ENCODE data around the gene NFIB.

The NFIB gene

GRCh38 chr9:14185016-14185415, 128.9 kb downstream of the NFIB start:
- DNase-seq (ENCODE audit: low read depth in 3 of 3): no peak

DNA sequence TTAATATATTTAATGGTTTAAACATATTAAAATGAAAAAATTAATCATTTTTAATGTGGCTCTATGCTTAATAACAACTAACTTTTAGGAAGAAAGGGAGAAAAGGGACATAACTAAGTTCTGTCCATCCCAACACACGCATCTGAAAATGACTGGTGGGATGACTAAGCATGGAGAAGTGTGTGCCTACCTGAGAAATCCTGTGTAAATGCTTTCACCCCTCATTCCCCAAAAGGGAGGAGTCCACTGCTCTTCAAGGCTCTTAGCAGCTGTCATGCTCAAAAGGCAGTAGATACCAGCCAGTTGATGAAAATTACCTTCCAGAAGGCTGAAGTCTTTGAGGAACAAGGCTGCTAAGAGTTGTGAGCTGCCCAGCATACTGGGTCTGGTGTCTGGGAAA, 130.9 kb downstream of the NFIB start:
- DNase-seq (ENCODE audit: low read depth in 3 of 3): no peak

DNA sequence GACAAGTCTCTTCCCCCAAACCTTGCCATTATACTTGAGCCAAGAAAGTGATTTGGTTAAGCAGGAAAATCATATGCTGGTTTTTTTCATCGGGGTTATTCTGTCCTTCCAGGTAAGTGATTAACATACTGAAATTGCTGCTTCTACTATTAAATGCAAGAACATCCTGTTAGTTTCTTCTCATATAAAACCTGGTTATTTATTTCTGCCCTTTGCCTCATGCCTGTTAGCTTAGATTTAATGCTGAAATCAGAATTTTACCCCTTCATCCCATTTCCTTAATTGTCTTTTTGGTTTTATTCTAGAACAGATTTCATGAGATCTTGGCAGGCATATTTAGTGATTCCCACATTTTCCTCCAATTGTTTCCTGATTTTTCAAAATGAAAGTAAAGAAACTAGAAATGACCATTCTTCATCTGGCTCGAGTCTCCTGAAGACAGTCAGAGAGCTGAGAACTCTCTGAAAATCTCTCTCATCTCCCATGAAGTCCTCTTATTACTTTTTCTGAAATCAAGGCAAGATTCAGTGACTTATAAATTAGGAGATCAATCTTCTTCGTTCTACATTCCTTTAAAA, 132.9 kb downstream of the NFIB start:
- no peak for DNase-seq (ENCODE audit: low read depth in 3 of 3)

DNA sequence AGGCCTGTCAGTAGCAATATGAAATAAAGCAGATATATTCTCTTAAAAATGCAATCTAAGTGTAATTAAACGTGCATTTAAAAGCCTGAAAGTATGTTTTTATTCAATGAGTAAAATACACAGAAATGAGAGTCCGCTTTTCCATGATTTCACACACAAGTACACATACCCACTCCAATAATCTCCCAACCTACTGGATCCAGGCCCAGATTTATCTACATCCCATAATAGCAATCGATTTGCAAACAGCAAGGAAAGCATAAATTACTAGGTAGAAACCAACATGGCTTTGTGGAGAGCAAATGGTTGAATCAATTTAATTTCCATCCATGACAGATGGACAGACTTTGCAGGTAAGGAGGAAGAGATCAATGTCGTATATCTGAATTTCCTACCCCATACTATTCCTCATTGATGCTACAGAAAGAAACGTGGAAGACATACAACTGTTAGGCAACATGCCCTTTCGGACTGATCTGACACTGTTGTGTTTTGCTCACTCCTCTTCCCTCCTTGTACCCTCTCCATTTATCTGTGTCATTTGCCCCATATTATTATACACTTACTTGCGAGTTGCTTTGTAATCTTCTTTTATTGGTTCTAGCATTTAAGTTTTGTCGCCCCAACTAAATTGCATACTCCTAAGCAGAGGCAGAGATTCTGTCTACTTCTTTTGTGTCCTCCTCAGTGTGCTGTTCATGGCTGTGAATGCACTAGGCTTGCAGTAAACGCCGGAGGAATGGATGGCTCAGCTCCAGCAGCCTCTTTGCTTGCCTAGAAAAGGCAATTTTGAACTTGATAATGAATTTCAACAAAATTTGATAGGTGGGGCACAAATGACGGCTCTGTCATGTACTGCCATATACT, 133.6 kb downstream of the NFIB start:
- no peak for DNase-seq (ENCODE audit: low read depth in 3 of 3)

DNA sequence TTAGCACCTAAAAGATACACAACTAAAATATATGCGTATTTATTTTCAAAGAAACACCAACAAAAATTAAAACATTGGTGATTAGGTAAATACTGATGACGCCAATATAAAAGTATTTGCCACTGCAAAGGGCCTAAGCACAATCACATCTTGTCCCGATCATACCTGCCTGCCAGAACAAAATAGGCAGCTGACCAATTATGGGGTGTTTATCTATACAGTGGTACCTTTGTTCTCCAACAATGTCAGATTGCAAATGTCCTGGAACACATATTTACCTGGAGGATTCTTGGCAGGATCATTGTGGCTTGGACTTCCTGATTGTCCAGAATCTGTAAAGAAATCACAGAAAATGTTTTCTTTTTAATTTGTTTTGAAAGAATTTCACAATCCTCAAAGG, 134.5 kb downstream of the NFIB start:
- no peak for DNase-seq (ENCODE audit: low read depth in 3 of 3)

DNA sequence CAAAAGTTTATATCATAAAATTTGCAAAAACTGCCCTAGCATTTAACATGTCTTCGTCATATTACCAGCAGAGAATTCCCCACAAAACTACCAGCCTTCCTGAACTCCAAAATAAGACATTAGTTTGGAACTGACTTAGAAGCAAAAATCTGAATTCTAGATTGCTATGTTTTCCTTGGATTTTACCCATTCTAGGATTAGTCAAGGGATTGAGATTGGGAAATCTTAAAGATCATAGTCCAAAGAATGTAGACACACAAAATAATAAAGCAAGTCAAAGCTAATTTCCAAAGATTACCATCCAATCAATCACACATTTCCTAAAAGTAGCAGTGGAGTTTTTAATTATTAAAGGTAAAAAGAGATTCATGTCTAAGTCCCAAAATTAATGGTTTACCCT, 138.2 kb downstream of the NFIB start:
- DNase-seq (ENCODE audit: low read depth in 3 of 3): no peak

DNA sequence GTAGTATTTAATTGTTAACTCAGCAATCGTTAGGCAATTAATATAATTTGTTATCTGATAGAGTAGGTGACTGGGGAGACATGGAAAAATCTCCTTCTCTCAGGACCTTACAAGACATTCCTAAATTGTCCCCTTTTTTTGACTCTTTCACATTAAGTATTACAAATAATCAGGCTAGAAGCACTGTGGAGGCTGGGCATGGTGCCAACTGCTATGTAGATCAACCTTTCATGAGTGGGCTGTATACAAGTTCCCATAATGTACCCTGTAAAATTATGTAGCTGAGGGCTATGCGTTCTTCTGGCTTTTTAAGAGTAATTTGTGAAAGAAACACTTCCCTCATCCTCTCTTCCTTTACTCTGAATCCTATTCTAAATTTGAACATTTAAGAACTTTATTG, 140.2 kb downstream of the NFIB start:
- DNase-seq (ENCODE audit: low read depth in 3 of 3): no peak

GRCh38 chr9:14170973-14171596, 142.9 kb downstream of the NFIB start:
- DNase-seq (ENCODE audit: low read depth in 3 of 3): no peak

DNA sequence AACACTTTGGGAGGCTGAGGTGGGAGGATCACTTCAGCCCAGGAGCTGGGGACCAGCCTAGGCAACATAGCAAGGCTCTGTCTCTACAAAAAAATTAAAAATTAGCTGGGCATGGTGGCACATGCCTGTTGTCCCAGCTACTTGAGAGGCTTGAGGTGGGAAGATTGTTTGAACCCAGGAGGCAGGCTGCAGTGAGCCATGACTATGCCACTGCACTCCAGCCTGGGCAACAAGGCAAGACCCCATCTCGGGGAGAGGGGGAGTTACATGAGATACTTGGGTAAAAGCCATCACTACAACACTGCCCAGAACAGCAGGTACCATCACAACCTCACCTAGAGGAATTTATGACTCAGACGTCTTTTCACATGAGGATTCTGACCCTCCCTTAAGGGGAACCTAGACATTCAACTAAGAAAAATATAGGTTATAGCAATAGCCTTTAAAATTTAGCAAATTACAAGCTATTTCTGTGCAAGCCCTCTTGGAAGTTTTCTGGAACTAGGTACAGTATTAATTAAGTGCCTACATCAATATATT, 143.5 kb downstream of the NFIB start:
- DNase-seq (ENCODE audit: low read depth in 3 of 3): no peak

DNA sequence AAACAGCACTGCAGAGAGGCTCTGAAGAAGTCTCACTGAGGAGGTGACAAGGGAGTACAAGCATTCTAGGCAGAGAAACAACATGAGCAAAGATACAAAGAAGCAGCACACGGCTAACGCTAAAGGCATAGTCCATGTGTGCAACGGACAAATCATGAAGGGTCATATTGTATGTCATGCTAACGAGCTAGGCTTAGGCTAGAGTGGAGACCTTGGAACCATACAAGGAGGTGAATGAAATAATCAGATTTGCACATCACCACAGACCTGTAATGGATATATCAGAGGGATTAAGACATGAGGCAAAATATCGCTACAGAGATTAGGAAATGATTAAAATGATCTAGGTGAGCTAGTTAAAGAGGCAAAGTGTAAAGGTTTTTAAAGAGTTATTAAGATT, 145.6 kb downstream of the NFIB start:
- DNase-seq (ENCODE audit: low read depth in 3 of 3): no peak

GRCh38 chr9:14165376-14166035, 148.4 kb downstream of the NFIB start:
- DNase-seq (ENCODE audit: low read depth in 3 of 3): no peak

DNA sequence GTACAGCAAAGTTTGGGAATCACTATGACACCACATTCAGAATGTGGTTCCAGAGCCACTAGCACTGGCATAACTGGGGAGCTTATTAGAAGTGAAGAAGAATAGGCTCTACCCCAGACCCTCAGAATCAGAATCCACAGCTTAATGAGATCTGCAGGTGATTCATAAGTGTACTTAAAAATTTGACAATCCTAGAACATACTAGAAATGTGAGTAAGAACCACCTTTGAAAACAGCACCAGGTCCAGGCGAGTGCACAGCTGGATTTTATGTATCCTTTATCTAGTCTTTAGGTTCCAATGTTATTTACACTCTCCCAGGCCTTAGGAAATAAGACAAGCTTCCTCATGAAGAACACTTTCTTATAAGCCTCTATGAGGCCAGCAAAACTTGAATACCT, 149.0 kb downstream of the NFIB start:
- DNase-seq (ENCODE audit: low read depth in 3 of 3): no peak

DNA sequence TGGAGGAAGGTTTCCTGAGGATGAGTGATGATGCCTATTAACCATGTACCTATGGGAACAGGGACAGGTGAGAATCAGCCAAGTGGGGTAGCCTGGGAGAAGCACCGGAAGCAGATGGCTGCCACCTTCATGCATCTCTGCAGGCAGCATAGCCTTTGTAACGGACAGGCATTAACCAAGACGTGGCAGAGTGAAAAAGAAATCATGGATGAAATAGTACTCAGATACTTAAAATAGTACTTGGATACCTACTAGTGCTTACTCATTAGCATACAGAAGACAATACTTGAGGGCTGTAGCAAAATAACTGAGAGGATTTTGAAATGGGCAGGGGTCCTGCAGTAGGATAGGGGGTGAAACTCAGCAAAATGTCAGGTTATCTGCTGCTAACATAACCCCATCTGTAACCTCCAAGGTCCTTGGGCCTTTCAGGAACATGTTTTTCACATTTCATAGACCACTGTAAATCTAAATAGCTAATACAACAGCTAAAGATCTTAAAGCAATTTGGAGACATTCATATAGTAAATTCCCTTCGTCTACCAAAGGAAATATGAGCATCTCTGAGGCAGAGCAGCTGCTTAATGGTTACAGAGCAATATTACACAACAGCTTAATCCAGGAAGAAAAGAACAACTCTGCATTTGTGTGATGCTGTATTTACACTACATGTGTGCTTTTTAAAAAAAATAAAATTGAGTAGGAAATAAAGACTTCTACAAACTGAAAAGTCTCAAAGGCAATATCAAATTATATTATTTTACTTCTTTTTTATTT, 154.3 kb downstream of the NFIB start:
- DNase-seq (ENCODE audit: low read depth in 3 of 3): no peak

DNA sequence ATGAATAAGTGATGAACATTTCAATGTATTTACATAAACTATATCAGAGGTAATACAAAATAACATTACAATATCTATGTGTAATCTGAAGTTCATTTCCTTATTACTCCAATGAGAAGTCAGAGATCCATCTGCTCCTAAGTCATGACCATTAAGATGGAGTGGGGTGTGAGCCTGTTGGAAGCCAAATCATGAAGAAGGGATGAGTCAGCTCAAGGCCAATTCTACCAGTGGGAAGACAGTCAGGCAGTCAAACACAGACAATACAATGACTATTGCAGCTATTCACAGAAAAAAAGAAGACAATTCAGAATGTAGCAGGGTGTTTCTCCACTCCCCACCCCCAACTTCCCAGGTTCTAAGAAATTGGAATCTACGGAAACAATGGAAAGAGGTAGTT, 155.0 kb downstream of the NFIB start:
- DNase-seq (ENCODE audit: low read depth in 3 of 3): no peak

DNA sequence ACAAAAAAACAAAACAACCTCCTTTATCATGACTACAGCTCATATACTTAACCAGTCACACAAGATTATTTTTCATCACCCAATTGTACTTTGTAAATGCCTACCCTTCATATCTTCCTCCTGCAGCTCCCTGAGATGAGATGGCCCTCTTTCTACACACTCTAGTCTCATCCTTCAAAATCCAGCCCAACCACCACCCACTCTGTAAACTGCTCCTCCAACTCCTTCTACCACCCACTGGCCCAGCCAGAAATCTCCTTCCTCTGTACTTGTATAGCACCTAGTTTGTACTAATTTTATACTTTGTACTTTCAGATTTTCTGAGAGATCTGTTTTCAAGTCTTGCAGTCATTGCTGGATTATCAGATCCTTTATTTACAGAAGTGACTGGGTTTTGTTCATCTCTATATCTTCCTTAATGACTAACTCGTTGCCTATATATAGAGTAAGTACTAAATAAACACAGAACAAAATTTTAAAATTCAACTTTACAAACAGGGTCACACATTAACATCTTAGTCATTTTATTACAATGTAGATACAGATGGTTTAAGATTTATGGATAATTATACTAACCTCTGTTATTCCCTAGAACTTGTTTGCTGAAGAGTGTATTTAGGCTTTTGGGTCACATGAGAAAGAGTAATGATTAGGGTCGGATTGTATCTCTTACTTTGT, 155.7 kb downstream of the NFIB start:
- DNase-seq (ENCODE audit: low read depth in 3 of 3): no peak

- DNase-seq (ENCODE audit: low read depth in 3 of 3): no peak
These were observed 156.8 kb downstream of the NFIB start for GRCh38 chr9:14157191-14157590.

GRCh38 chr9:14156046-14156445, 157.9 kb downstream of the NFIB start:
- no peak for DNase-seq (ENCODE audit: low read depth in 3 of 3)

DNA sequence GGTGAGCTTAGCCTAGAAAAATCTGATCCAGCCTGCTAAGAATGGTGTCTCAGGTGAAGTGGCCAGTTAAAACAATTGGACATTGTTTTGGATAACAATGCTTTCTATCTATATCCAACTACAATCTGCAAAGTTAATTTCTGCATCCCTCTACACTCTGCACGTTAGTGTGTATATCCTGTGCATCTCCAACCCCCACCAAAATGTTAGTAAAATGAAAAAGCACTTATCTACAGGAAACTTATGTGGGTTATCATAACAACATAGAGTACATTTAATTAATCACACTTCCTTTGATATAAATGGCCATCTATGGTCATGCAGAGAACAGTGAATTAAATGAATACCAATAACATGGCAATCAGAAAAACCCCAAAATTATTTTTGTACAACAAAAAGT, 158.7 kb downstream of the NFIB start:
- no peak for DNase-seq (ENCODE audit: low read depth in 3 of 3)

DNA sequence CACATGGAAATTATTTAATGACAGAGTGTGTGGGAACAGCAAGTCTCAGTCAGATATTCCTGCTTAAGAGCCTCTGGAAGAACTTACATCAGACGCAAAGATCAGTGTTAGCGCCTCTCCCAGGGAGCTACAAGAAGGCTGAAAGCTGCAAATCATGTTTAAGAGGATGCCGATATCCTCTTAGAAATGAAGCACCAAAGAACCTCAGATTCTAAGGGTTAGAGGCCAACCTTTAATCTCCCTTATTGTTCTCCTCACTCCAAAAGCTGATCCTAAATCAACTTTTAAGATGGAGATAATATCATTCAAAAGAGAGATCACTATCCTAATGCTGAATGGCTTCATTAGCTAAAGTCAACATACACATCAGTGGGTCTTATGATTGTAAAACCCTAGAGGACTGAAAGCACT, 160.6 kb downstream of the NFIB start:
- no peak for DNase-seq (ENCODE audit: low read depth in 3 of 3)

GRCh38 chr9:14151451-14151850, 162.5 kb downstream of the NFIB start:
- DNase-seq (ENCODE audit: low read depth in 3 of 3): no peak

- DNase-seq (ENCODE audit: low read depth in 3 of 3): no peak
These were observed 165.3 kb downstream of the NFIB start for GRCh38 chr9:14148501-14149103.
